ENCODE measurements around the gene MYO18A. TPM values are rescaled to one million over a fixed set of nuclear protein-coding genes. Genes with fewer than 3 reads are reported as not detected.

The MYO18A gene
- total and polyA plus RNA-seq, 9 donors: 23.0 to 53.9 (median 31.7) TPM

DNA sequence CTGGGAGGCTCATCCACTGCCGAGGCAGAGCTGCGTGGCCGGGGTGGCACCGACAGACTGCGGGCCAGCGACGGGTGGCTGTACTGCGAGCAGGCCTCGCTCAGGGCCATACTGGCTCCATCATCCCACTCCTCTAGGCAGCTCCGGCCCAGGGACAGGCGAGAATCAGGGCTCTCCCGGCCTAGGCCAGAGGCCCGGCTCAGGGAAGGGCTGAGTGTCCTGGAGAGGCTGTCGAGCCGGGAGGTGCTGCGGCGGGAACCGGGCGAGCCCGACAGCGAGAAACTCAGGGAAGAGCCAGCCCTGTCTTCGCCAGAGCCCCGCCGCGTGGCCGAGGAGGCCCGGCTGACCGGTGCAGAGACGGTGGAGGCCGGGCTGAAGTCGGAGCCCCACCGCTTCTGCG, 99.9 kb downstream of the MYO18A start:
- Histone ChIP-seq H3K36me3 (no peaks in the 10 kb centered on the region), H3K27ac (no peak overlapping the region), H3K9me3 (no peaks in the 10 kb centered on the region), H3K4me3 (no peak overlapping the region), H3K4me1 (ENCODE audit: insufficient read depth) (no peaks in the 10 kb centered on the region), H3K27me3 (no peaks in the 10 kb centered on the region)
- DNase-seq: no peak
- intact Hi-C loops (cut with DNase I): no loop called here
- WGBS, 3 donors: 90 to 95% (median 95%) methylated on average over 23 to 33 of the region's 33 CpGs
- TF ChIP-seq, protein P1, sequence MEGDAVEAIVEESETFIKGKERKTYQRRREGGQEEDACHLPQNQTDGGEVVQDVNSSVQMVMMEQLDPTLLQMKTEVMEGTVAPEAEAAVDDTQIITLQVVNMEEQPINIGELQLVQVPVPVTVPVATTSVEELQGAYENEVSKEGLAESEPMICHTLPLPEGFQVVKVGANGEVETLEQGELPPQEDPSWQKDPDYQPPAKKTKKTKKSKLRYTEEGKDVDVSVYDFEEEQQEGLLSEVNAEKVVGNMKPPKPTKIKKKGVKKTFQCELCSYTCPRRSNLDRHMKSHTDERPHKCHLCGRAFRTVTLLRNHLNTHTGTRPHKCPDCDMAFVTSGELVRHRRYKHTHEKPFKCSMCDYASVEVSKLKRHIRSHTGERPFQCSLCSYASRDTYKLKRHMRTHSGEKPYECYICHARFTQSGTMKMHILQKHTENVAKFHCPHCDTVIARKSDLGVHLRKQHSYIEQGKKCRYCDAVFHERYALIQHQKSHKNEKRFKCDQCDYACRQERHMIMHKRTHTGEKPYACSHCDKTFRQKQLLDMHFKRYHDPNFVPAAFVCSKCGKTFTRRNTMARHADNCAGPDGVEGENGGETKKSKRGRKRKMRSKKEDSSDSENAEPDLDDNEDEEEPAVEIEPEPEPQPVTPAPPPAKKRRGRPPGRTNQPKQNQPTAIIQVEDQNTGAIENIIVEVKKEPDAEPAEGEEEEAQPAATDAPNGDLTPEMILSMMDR (IDR thresholded peaks at IDR 0.05): no peak
- TF ChIP-seq POLR2A (IDR thresholded peaks at IDR 0.05) (no peak), EP300 (IDR thresholded peaks at IDR 0.05) (no peak)

DNA sequence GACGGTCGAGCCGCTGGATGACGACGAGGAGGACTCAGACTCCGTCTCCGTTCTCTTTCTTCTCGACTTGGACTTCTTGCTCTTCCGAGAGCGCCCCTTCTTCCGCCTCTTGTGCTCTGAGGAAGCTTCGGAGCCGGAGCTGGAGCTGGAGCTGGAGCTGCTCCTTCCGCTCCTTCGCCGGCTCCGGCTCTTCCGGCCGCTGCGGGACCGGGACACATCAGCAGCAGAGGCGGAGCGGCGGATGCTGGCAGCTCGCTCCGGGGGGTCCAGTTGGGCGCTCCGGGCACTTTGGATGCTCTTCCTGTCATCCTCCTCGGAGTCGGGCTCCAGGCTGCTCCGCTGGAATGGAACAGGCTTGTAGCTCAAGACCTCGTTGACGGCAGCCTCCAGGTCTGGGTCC, 100.3 kb downstream of the MYO18A start:
- WGBS, 3 donors: 90 to 93% (median 91%) methylated on average over 33 of the region's 33 CpGs
- no peak for DNase-seq
- Histone ChIP-seq H3K9me3 (no peaks in the 10 kb centered on the region), H3K4me3 (no peak overlapping the region), H3K27me3 (no peaks in the 10 kb centered on the region), H3K27ac (no peak overlapping the region), H3K36me3 (no peaks in the 10 kb centered on the region), H3K4me1 (ENCODE audit: insufficient read depth) (no peaks in the 10 kb centered on the region)
- intact Hi-C loops (cut with DNase I): no loop called here
- no peak for TF ChIP-seq POLR2A (IDR thresholded peaks at IDR 0.05)
- no peak for TF ChIP-seq EP300 (IDR thresholded peaks at IDR 0.05)
- TF ChIP-seq, protein P1 (IDR thresholded peaks at IDR 0.05): no peak

DNA sequence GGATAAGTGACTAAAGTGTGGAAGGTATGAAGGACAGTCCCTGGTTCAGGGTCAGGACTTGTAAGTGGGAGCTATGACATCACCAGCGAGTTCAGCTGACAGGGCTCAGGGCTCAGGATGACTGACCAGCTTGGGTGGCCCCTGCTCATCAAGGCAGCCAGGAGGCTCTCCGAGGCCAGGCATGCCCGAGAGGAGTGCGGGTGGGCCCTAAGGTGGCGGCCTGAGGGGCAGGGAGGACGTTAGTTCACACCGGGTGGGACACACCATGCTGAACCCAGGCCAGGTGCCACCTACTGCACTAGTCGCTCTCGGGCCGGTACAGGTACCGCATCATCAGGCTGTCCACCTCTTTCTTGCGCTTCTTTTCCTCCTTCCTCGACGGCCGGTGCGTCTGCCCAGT, 100.8 kb downstream of the MYO18A start:
- intact Hi-C loops (cut with DNase I): no loop called here
- no peak overlapping the region for H3K4me3 ChIP-seq
- no peaks in the 10 kb centered on the region for H3K27me3 ChIP-seq
- no peaks in the 10 kb centered on the region for H3K36me3 ChIP-seq
- TF ChIP-seq POLR2A (IDR thresholded peaks at IDR 0.05): no peak
- TF ChIP-seq EP300 (IDR thresholded peaks at IDR 0.05): no peak
- TF ChIP-seq, protein P1 (IDR thresholded peaks at IDR 0.05): no peak
- WGBS, 3 donors: 88 to 93% (median 91%) methylated on average over 16 of the region's 16 CpGs
- no peak for DNase-seq
- no peak overlapping the region for H3K27ac ChIP-seq
- no peaks in the 10 kb centered on the region for H3K9me3 ChIP-seq
- no peaks in the 10 kb centered on the region for H3K4me1 ChIP-seq (ENCODE audit: insufficient read depth)

DNA sequence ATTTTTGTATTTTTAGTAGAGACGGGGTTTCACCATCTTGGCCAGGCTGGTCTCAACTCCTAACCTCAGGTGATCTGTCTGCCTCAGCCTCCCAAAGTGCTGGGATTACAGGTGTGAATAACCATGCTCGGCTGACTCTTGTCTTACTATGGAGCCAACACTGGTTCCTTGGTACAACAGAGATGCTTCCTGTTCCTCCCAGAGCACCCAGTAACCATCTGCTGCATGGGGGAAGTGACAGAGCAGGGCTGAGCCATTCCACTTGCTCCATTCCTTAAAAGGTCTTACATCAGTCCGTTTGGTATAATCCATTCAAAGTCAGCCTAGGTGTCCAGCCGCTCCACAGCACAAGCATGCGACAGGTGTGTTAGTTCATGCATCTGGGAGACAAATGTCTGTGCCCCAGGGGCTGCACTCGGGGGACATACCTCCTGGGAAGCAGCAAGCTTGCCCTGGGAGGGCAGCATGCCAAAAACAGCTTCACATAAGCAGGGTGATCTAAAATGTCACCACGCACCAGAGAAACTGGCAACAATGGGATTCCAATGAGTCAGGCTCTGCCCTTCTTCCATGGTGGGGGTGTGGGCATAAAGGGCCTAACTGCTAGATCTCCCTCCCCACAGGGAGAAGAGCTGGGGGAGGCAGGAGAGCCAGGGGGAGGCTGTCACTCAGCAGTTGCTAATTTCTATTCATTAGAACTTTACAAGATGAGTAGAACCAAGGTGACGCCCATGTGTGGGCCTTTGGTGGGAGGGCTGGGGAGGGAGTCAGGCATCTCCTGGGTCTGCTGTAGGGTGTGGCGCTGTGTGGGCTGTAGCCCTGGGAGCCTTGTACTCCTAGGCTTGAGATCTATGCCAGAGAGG, 101.8 kb downstream of the MYO18A start:
- Histone ChIP-seq H3K4me1 (ENCODE audit: insufficient read depth) (no peaks in the 10 kb centered on the region), H3K9me3 (no peaks in the 10 kb centered on the region), H3K36me3 (no peaks in the 10 kb centered on the region), H3K27ac (no peak overlapping the region), H3K4me3 (no peak overlapping the region), H3K27me3 (no peaks in the 10 kb centered on the region)
- intact Hi-C loops (cut with DNase I): no loop called here
- TF ChIP-seq, protein P1 (IDR thresholded peaks at IDR 0.05): no peak
- TF ChIP-seq EP300 (IDR thresholded peaks at IDR 0.05) (no peak), POLR2A (IDR thresholded peaks at IDR 0.05) (no peak)
- no peak for DNase-seq
- 79 to 85% (median 80%) methylated on average over 9 of the region's 9 CpGs for WGBS, 3 donors
